ENCODE results near the gene ASCC1. TPM values are rescaled to one million over a fixed set of nuclear protein-coding genes. Genes with fewer than 3 reads are reported as not detected.
A peak's percentile ranks its signal among the peaks of the same experiment; 100 is the strongest.

Gene ASCC1
- total and polyA plus RNA-seq, 8 donors, result 4.3 to 142 (median 13.6) TPM

- Histone ChIP-seq H3K4me1 (peaks cover 0 to 15% (median 3%) of the 10 kb centered on the region in 4 donors), H3K9me3 (no peaks in the 10 kb centered on the region), H3K4me3 (no peak overlapping the region), H3K27me3 (no peaks in the 10 kb centered on the region), H3K27ac (no peak overlapping the region), H3K36me3 (peaks cover 0 to 4% (median 0%) of the 10 kb centered on the region in 4 donors)
- 76 to 87% (median 81%) methylated on average over 8 to 9 of the region's 9 CpGs for WGBS, 5 donors
- no peak for TF ChIP-seq POLR2A (IDR thresholded peaks at IDR 0.05)
- no peak for TF ChIP-seq POLR2AphosphoS5 (IDR thresholded peaks at IDR 0.05)
- no peak for TF ChIP-seq CTCF (IDR thresholded peaks at IDR 0.05)
- TF ChIP-seq EP300 (IDR thresholded peaks at IDR 0.05), result no peak
- peak in 1 of 2 donors; percentile 34 for DNase-seq
- intact Hi-C loops (cut with DNase I; ENCODE audit: low total_unique reads), result no loop called here
These were observed 152.2 kb downstream of the ASCC1 start for GRCh38 chr10:72063703-72064391.

- Histone ChIP-seq H3K4me3 (no peak overlapping the region), H3K36me3 (peaks cover 0 to 4% (median 0%) of the 10 kb centered on the region in 4 donors), H3K27ac (no peak overlapping the region), H3K4me1 (peaks cover 0 to 12% (median 3%) of the 10 kb centered on the region in 4 donors), H3K27me3 (no peaks in the 10 kb centered on the region), H3K9me3 (no peaks in the 10 kb centered on the region)
- intact Hi-C loops (cut with DNase I; ENCODE audit: low total_unique reads), result no loop called here
- no peak for DNase-seq
- WGBS, 5 donors, result 94 to 96% (median 95%) methylated on average over 20 to 29 of the region's 29 CpGs
- no peak for TF ChIP-seq CTCF (IDR thresholded peaks at IDR 0.05)
- no peak for TF ChIP-seq EP300 (IDR thresholded peaks at IDR 0.05)
- TF ChIP-seq POLR2A (IDR thresholded peaks at IDR 0.05), result no peak
- TF ChIP-seq POLR2AphosphoS5 (IDR thresholded peaks at IDR 0.05), result no peak
These were observed 153.0 kb downstream of the ASCC1 start for GRCh38 chr10:72062832-72063702.

GRCh38 chr10:72062382-72062781, 153.7 kb downstream of the ASCC1 start:
- Histone ChIP-seq H3K36me3 (peaks cover 0 to 4% (median 0%) of the 10 kb centered on the region in 4 donors), H3K4me1 (peaks cover 0 to 9% (median 2%) of the 10 kb centered on the region in 4 donors), H3K9me3 (no peaks in the 10 kb centered on the region), H3K4me3 (no peak overlapping the region), H3K27me3 (no peaks in the 10 kb centered on the region), H3K27ac (no peak overlapping the region)
- TF ChIP-seq POLR2A (IDR thresholded peaks at IDR 0.05) (no peak), EP300 (IDR thresholded peaks at IDR 0.05) (no peak), POLR2AphosphoS5 (IDR thresholded peaks at IDR 0.05) (no peak), CTCF (IDR thresholded peaks at IDR 0.05) (no peak)
- 91 to 98% (median 96%) methylated on average over 10 of the region's 10 CpGs for WGBS, 5 donors
- intact Hi-C loops (cut with DNase I; ENCODE audit: low total_unique reads), result no loop called here
- DNase-seq, result no peak

GRCh38 chr10:72061930-72062329, 154.1 kb downstream of the ASCC1 start:
- TF ChIP-seq EP300 (IDR thresholded peaks at IDR 0.05) (no peak), CTCF (IDR thresholded peaks at IDR 0.05) (no peak), POLR2AphosphoS5 (IDR thresholded peaks at IDR 0.05) (no peak), POLR2A (IDR thresholded peaks at IDR 0.05) (no peak)
- intact Hi-C loops (cut with DNase I; ENCODE audit: low total_unique reads), result no loop called here
- no peak overlapping the region for H3K4me3 ChIP-seq
- peaks cover 0 to 4% (median 0%) of the 10 kb centered on the region in 4 donors for H3K36me3 ChIP-seq
- H3K27ac ChIP-seq, result no peak overlapping the region
- no peak for DNase-seq
- no peaks in the 10 kb centered on the region for H3K9me3 ChIP-seq
- WGBS, 5 donors, result 86 to 95% (median 91%) methylated on average over 8 to 9 of the region's 9 CpGs
- no peaks in the 10 kb centered on the region for H3K27me3 ChIP-seq
- H3K4me1 ChIP-seq, result peaks cover 0 to 9% (median 6%) of the 10 kb centered on the region in 4 donors

Data from stomach (tissue), 9 donors.